ENCODE results near the gene PPIL6. TPM values are rescaled to one million over a fixed set of nuclear protein-coding genes. Genes with fewer than 3 reads are reported as not detected.
A peak's percentile ranks its signal among the peaks of the same experiment; 100 is the strongest.

Gene PPIL6
- total and polyA plus RNA-seq, 2 experiments from 2014 or later = 2.6 to 2.9 TPM

DNA sequence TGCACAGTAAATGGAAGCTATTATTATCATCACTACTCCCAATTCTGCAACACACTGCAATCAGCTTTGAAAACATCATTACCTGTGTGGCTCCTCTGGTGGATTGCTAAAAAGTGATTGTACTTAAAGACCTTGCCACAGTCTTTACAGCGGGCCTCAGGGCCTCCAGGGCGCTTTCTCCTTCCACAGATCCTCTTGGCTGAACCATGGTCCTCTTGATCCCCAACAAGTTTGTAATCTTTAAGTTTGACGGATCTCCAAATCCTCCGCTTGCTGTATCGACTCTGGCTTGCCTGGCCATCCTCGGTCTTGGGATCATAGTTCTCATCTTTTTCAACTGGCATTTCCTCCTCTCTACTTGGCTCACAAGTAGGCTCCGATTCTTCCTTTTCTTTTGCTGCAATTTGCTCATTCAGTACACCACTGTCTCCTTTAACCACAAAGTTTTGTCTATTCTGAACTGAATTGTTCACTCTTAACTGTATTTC is 40.6 kb upstream of the PPIL6 start:
- no peaks in the 10 kb centered on the region for H3K36me3 ChIP-seq (replicated peaks; ENCODE audit: insufficient read depth, low read depth)
- H4K20me1 ChIP-seq (ENCODE audit: insufficient read depth, poor library complexity, severe bottlenecking) = no peaks in the 10 kb centered on the region
- peak overlapping the region; percentile 81 for H3K4me2 ChIP-seq
- WGBS (ENCODE audit: low lambda C conversion rate, missing lambda C conversion rate) = 95% methylated on average over 7 of the region's 7 CpGs
- H2AFZ ChIP-seq = no peak overlapping the region
- H3K27ac ChIP-seq = no peak overlapping the region
- no peaks in the 10 kb centered on the region for H3K9me2 ChIP-seq (replicated peaks; ENCODE audit: insufficient read depth)
- DNase-seq (ENCODE audit: low spot score) = no peak
- no peak overlapping the region for H3K4me3 ChIP-seq
- peaks cover 41% of the 10 kb centered on the region for H3K4me1 ChIP-seq (ENCODE audit: insufficient read depth)
- H3K79me2 ChIP-seq = peaks cover 50% of the 10 kb centered on the region
- no peaks in the 10 kb centered on the region for H3K9me3 ChIP-seq (ENCODE audit: low read depth)
- TF ChIP-seq, protein P1, sequence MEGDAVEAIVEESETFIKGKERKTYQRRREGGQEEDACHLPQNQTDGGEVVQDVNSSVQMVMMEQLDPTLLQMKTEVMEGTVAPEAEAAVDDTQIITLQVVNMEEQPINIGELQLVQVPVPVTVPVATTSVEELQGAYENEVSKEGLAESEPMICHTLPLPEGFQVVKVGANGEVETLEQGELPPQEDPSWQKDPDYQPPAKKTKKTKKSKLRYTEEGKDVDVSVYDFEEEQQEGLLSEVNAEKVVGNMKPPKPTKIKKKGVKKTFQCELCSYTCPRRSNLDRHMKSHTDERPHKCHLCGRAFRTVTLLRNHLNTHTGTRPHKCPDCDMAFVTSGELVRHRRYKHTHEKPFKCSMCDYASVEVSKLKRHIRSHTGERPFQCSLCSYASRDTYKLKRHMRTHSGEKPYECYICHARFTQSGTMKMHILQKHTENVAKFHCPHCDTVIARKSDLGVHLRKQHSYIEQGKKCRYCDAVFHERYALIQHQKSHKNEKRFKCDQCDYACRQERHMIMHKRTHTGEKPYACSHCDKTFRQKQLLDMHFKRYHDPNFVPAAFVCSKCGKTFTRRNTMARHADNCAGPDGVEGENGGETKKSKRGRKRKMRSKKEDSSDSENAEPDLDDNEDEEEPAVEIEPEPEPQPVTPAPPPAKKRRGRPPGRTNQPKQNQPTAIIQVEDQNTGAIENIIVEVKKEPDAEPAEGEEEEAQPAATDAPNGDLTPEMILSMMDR (IDR thresholded peaks at IDR 0.05; ENCODE audit: poor library complexity) = no peak
- no peak for TF ChIP-seq EZH2phosphoT487 (IDR thresholded peaks at IDR 0.05; ENCODE audit: low read depth, severe bottlenecking, unreplicated experiment)
- TF ChIP-seq EZH2 (IDR thresholded peaks at IDR 0.05; ENCODE audit: borderline replicate concordance) = no peak
- no peaks in the 10 kb centered on the region for H3K27me3 ChIP-seq

DNA sequence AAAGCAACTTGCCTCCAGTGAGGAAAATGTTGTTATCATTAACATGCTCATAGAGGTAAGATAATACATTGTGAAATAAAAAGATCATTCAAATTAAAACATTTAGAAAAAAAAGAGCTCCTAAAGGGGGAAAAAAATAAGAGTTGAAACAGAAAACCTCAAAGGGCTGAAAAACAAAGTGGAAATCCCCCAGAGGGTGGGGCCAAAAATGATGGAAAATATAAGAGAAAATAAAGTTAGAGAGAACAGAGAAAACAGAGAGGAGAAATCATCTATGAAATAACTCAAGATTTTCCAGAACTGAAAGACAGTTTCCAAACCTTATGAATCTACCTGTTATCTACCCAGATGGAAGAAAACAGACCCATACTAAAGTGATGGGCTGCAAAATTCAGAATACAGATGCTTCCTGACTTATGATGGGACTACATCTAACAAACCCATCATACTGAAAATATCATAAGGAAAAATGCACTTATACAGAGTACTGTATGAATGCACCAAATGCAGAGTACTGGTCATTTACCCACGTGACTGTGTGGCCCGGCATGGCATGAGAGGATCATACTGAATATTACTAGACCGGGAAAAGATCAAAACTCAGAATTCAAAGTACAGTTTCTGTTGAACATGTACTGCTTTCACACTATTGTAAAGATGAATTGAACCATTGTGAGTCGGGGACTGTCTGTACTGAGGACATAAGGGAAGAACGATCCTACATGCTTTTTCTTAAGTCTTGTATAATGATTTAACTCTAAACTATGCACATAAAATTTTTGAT is 38.6 kb upstream of the PPIL6 start:
- TF ChIP-seq, protein P1 (IDR thresholded peaks at IDR 0.05; ENCODE audit: poor library complexity) = no peak
- TF ChIP-seq EZH2phosphoT487 (IDR thresholded peaks at IDR 0.05; ENCODE audit: low read depth, severe bottlenecking, unreplicated experiment) (no peak), EZH2 (IDR thresholded peaks at IDR 0.05; ENCODE audit: borderline replicate concordance) (no peak)
- peaks cover 63% of the 10 kb centered on the region for H3K79me2 ChIP-seq
- no peaks in the 10 kb centered on the region for H3K36me3 ChIP-seq (replicated peaks; ENCODE audit: insufficient read depth, low read depth)

DNA sequence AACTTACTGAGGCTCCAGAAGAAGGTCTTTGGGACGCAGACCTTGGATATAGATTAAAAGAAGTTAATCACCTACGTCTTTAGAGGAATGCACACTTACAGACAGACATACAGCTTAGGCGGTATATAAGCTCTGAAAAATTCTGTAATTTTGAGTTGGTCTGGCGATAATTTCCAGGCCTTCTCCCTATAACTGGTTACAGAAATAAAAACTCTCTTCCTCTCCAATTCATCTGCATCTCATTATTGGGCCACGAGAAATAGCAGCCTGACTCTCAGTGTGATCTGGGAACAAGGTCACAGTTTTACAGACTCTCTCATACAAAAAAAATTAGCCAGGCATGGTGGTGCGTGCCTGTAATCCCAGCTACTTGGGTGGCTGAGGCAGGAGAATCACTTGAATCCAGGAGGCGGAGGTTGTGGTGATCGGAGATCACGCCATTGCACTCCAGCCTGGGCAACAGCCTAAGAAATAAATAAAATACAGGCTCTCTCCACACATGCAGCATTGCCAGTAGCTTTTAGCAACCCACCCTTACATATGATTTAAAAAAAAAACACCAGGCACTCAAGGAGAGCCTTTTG is 37.9 kb upstream of the PPIL6 start:
- Histone ChIP-seq H3K4me2 (peak overlapping the region; percentile 81), H3K79me2 (peaks cover 69% of the 10 kb centered on the region), H3K9me3 (ENCODE audit: low read depth) (no peaks in the 10 kb centered on the region), H3K4me1 (ENCODE audit: insufficient read depth) (peaks cover 41% of the 10 kb centered on the region), H3K4me3 (no peak overlapping the region), H2AFZ (peak overlapping the region; percentile 7), H3K36me3 (replicated peaks; ENCODE audit: insufficient read depth, low read depth) (no peaks in the 10 kb centered on the region), H4K20me1 (ENCODE audit: insufficient read depth, poor library complexity, severe bottlenecking) (no peaks in the 10 kb centered on the region), H3K27me3 (no peaks in the 10 kb centered on the region), H3K9me2 (replicated peaks; ENCODE audit: insufficient read depth) (no peaks in the 10 kb centered on the region), H3K27ac (peak overlapping the region; percentile 58)
- no peak for DNase-seq (ENCODE audit: low spot score)
- 44% methylated on average over 9 of the region's 9 CpGs for WGBS (ENCODE audit: low lambda C conversion rate, missing lambda C conversion rate)
- TF ChIP-seq EZH2phosphoT487 (IDR thresholded peaks at IDR 0.05; ENCODE audit: low read depth, severe bottlenecking, unreplicated experiment) (no peak), EZH2 (IDR thresholded peaks at IDR 0.05; ENCODE audit: borderline replicate concordance) (no peak)
- TF ChIP-seq, protein P1 (IDR thresholded peaks at IDR 0.05; ENCODE audit: poor library complexity) = no peak

More for the DNA sequence above, 38.6 kb upstream of the PPIL6 start:
- WGBS (ENCODE audit: low lambda C conversion rate, missing lambda C conversion rate) = 80% methylated on average over 5 of the region's 5 CpGs
- Histone ChIP-seq H3K9me3 (ENCODE audit: low read depth) (no peaks in the 10 kb centered on the region), H3K4me3 (no peak overlapping the region), H3K9me2 (replicated peaks; ENCODE audit: insufficient read depth) (no peaks in the 10 kb centered on the region), H2AFZ (no peak overlapping the region), H3K27ac (peak overlapping the region; percentile 58), H3K27me3 (no peaks in the 10 kb centered on the region), H3K4me1 (ENCODE audit: insufficient read depth) (peaks cover 41% of the 10 kb centered on the region), H3K4me2 (peak overlapping the region; percentile 81), H4K20me1 (ENCODE audit: insufficient read depth, poor library complexity, severe bottlenecking) (no peaks in the 10 kb centered on the region)
- no peak for DNase-seq (ENCODE audit: low spot score)

Data from hepatocyte (in vitro differentiated cells).